IPS-11a (cell line): ENCODE results near the gene NUTM2F.
"Not testable (repeated sequence)": the region's sequence is repeated elsewhere in the genome, so short reads cannot be mapped to it uniquely, and the experiment has no call there.

ENCODE experiments used
- H3K4me3 ChIP-seq: one replicate; pipeline ENCODE4 v1.5.1; 2013; ENCODE audit warnings: low read depth, low read length, control low read depth

The NUTM2F gene

DNA sequence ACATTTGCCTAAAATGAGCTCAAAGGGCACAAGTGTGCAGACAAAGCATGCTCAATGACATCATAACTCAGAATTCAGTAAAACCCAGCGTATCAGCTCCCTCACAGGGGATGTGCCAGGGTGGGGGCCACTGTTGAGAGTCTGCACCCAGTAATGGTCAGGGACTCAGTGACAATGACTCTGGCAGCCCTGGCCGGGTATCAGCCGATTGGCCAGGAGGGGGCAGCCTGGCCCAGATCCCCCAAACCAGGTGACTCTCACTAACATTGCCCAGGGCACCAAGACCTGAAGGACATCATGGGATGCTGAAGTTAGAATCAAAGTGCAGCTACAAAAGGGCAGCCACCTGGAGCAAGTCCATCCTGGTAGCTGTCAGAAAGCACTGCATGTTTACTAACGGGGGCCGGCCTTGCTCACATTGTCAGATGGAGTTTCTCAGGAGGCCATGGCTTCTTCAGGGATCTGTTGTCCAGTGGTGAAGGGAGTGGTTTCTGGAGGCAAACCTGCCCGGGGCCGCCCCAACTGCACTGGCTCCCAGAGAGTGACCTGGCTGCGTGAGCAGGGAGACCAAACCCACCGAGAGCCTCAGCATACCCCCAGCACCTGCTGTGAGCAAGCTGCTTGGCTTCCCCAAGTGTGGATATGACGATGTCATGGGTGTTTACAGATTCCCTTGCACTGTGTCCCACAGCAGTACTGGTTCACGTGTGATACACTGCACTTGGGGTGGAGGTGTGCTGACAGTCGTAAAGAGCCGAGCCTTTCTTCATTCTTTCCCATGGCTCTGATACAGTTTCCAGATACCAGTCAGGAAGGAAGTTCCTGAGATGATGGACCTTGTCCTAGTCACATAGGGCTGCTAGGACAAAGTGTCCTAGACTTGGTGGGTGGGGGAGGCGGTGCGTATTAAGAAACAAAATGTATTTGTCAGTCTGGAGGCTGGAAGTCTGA is 13.1 kb downstream of the NUTM2F start:
- not testable (repeated sequence) for H3K4me3 ChIP-seq

GRCh38 chr9:94303321-94303720 is 25.1 kb downstream of the NUTM2F start:
- H3K4me3 ChIP-seq: no peak overlapping the region

DNA sequence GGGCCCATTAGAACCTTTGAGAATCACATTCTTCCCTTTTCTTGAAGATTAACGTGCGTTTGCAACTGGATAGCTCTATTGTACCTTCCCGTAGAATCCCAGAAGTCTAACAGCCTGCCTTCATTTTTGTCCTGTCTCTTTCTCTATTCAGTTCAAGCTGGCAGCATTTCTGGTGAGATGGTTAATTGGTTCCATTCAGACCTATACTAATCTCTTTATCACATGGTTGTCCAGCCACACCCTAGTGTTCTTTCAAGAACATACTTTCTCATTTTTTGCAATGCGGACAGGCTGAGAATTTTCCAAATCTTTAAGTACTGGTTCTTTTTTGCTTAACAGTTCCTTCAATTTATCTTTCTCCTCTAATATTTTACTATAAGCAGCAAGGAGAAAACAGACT is 26.0 kb downstream of the NUTM2F start:
- H3K4me3 ChIP-seq: no peak overlapping the region

DNA sequence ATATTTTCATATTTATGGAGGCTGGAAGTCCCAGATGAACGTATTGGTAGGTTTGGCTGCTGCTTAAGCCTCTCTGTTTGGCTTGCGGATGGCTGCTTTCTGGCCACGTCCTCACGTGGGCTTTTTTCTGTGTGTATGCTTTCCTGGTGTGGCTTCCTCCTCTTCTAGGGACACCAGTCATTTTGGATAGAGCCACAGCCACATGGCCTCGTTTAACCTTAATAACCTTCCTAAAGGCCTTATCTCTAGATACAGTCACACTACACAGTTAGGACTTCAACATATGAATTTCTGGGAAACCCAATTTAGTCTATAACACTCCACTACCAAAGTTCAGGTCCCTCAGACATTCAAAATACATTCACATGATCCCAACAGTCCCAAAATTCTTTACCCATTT is 26.9 kb downstream of the NUTM2F start:
- no peak overlapping the region for H3K4me3 ChIP-seq

- H3K4me3 ChIP-seq: no peak overlapping the region
These were observed 27.8 kb downstream of the NUTM2F start for GRCh38 chr9:94300470-94301301.

DNA sequence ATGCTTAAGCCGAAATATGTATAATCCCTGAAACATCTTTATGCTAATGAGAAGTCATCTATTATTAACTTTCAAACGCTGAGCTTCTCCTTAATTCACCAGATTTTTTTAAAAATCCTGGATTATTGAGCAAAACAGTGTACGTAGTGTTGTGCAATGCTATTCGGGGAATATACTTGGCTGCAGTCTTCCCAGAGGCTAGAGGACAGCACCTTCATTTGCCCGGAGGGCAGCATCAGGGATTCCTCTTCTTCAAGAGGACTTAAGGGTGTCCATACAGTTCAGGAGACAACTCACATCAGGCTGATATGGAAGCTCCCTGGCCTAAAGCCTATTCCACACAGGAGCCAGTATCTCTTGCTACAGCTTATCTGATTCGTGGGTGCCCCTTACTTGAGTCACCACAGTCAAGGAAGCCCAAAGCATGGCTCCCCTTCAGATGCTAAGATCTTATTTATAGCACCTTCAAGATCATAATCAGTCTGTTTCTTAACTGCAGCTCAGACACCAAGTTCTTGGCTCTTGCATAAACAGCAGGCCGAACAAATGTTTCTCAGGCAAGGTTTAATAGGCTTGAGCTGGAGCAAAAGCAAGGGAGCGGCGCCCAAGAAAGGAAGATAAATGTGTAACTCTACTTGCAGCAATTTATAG is 29.4 kb downstream of the NUTM2F start:
- no peak overlapping the region for H3K4me3 ChIP-seq

DNA sequence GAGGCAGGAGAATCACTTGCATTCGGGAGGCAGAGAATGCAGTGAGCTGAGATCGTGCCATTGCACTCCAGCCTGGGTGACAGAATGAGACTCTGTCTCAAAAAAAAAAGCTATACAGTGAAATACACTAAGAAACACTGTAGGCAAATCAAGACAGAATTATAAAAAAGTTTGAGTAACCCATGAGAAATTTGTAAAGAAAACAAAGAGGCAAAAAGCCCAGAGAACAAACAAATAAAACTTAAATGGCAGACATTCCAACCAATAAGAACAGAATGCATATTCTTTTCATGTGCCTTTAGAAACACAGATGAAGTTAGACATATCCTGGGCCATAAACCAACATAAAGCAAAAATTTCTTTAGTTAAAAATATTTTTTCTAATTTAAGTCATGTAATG is 38.8 kb downstream of the NUTM2F start:
- H3K4me3 ChIP-seq: no peak overlapping the region

- H3K4me3 ChIP-seq: no peak overlapping the region
These were observed 40.4 kb downstream of the NUTM2F start for GRCh38 chr9:94287877-94288513.

DNA sequence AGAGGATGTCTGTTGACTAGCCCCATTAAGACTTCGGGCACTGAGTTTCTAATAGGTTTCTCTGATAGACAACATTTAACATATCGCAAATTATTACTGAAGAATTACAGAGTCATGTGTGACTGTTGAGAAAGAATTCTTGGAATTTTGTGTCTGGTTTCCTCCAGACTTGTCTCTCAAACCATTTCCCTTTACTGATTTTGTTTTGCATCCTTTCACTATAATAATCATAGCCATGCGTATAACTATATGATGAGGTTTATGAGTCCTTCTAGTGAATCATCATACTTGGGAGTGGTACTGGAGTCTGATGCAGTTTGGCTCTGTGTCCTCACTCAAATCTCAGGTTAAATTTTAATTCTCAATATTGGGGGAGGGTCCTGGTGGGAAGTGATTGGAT is 42.3 kb downstream of the NUTM2F start:
- H3K4me3 ChIP-seq: no peak overlapping the region

- H3K4me3 ChIP-seq: no peak overlapping the region
These were observed 47.3 kb downstream of the NUTM2F start for GRCh38 chr9:94281101-94281500.

- no peak overlapping the region for H3K4me3 ChIP-seq
These were observed 47.9 kb downstream of the NUTM2F start for GRCh38 chr9:94280409-94280989.

DNA sequence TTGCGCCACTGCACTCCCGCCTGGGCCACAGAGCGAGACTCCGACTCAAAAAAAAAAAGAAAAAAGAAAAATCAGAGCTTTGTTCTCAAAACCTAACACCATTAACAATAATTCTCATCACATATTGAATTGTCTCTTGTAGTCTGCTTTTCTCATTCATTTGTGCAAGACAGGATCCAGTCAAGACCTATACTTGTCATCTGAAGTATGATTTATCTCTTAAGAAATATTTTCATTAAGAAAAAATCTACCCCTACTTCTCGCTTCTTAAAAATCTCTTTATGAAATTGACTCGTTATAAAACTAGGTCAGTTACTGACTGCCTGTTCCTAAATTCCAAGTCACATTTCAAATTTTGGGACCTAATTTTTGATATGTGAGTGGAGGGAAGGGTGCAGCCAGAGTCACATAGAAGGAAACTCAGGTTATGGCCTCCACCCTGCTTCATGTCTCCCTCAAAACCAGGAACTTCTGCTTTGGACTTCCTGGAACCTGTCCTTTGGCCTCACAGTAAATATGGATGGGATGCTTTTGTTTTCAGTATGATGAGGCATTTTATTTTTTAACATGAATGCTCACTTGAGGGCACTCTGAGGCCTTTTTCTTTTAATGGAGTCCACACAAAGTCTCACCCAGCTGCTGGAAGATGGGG is 50.4 kb downstream of the NUTM2F start:
- H3K4me3 ChIP-seq: no peak overlapping the region

- H3K4me3 ChIP-seq: not testable (repeated sequence)
These were observed 51.4 kb downstream of the NUTM2F start for GRCh38 chr9:94277029-94277428.

- H3K4me3 ChIP-seq: no peak overlapping the region
These were observed 58.4 kb downstream of the NUTM2F start for GRCh38 chr9:94270009-94270408.

GRCh38 chr9:94269264-94269663 is 59.2 kb downstream of the NUTM2F start:
- no peak overlapping the region for H3K4me3 ChIP-seq
